ENCODE measurements around the gene ENG.
"Not testable (repeated sequence)": the region's sequence is repeated elsewhere in the genome, so short reads cannot be mapped to it uniquely, and the experiment has no call there.

Gene ENG

DNA sequence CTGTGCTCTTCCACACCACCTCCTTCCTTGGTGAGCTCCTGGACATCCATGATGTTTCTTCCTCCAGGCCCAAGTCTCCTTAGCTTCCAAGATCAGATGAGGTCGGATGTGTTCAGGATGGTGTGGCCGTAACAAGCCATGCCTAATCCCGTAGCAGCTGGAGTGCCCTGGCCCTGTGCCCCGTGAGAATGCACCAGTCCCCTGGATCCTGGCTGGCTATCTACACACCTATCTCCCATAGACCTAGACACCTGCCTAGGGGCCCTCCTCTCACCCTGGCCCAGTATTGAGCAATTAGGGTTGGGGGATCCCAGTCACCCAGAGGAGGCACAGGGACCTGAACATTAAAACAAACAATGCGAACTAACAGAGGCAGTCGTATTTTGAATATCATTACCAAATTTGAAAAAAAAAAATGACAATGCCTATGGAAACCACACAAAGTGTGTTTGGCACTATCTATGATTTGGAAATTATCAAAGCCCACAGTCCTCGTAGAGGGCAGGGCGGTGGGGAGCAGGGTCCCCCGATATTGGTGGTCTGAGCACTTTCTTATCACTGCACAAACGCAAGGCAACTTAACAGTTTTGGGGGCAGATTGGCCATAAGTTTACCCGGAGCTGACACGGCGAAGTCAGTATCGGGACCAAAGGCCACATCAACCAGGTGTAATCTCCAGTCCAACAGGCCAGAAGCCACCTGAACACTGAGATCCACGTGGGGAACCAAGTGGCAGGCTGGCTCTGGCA, 13.2 kb downstream of the ENG start:
- DNase-seq: no peak

DNA sequence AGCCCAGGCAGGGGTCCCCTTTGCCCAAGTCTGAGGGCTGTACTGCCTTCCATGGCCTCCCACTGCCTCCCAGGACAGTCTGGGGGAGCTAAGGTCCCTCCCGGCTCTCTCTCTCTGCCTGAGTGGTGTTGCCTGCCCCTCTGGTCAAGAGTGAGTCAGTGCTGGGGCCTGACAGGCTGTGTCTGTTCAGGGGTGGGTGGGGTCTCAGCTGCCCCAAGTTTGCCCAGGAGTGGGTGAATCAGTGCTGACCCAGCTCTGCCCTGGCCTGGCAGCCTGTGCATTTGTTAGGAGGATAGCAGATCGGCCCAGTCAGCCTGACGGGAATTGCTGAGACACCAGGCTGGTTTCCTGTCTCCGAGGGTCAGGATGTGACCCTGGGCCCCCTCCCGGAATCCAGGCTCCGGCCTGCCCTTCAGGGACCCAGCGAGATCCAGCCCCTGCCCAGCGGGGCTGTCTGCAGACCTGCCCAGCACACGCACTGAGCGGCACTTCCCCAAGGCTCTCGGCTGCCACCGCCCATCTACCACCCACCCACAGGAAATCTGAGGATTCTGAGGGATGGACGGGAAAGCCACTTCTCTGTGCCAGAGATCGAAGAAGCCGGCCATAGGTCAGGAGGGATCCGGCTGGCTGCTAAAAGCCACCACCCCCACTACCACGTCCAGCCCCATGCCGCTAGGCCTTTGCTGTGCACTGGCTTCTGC, 15.9 kb downstream of the ENG start:
- DNase-seq: no peak

DNA sequence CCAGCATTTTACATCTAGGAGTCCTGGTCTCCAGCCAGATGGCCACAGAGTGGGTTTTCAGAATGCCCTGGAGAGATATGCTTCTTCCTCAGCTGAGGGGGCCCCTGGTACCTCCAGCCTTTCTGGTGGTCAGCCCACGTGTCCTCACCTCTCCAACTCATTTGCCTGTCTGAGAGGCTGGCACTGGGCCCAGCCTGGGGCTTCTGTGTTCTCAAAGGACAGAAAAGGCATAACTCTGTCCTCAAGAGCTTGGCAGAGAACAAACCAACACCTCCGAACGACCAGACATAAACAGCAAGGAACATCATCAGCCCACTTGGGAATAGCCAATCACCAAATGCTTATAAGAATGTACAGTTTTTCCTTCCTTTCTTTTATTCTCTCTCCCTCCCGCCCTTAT, 17.1 kb downstream of the ENG start:
- no peak for DNase-seq

DNA sequence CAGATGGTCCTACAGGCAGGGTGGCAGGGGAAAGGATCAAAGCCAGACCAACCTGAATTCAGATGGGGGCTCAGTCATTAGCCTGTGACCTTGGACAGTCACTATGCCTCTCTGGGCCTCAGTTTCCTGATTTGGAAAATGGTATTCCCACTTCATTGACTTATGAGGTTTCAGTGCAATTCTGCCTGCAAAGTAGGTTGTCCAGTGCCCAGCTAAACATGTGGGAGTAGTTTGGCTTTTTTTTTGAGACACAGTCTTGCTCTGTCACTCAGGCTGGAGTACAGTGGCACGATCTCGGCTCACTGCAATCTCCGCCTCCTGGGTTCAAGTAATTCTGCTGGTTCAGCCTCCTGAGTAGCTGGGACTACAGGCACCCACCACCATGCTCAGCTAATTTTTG, 17.9 kb downstream of the ENG start:
- DNase-seq: not testable (repeated sequence)

DNA sequence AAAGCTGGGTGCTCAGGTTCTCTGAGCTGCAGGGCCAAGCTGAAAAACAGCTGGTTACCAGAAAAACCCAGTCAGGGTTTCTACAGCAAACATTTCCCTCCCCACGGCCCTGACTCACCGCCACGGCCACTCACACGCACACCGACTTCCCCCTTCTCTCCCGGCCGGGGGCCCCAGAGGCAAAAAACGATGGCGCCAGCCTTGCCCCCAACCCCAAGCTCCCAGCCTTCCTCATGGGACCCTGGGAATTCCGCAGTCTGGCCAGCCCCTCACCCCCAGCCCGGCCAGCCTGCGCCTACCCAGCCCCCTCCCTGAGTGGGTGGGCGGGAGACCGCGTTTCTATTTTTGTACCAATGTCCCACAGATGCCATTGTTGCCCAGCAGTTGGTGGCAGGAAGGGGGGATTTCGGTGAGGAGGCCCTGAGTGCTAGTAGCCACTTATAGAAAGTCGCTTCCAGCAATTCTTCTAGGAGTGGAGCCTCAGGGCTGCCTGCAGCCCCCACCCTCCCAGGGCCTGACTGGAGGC, 18.4 kb downstream of the ENG start:
- DNase-seq: no peak

DNA sequence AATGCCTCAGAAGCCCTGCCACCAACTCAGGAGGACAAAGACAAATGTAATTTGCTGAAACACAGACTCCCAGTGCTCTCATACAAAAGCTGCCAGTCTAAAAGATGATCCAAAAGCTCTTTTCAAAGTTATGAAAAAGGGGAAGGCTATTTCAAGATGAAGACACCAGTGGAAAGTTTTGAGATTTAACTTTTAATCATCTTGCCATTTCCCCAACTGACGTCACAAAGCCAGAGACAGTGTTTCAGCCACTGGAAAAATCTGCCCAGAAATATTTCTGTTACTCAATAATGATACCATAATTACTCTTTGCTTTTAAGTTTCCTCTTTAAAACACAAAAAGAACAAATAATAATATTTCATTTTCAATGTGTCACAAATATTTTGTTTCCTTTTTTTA, 20.9 kb downstream of the ENG start:
- DNase-seq: no peak

DNA sequence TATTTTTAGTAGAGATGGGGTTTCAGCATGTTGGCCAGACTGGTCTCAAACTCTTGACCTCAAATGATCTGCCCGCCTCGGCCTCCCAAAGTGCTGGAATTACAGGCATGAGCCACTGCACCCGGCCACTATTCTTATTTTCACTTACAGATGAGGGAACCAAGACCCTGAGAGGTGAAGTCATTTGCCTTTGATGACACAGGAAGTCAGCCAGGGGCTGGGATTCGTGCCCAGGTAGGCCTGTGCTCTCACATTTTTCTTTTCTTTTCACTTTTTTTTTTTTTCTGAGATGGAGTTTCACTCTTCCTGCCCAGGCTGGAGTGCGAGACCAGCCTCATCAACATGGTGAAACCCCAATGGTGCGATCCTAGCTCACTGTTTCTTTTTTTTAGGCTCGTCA, 22.2 kb downstream of the ENG start:
- DNase-seq: no peak

DNA sequence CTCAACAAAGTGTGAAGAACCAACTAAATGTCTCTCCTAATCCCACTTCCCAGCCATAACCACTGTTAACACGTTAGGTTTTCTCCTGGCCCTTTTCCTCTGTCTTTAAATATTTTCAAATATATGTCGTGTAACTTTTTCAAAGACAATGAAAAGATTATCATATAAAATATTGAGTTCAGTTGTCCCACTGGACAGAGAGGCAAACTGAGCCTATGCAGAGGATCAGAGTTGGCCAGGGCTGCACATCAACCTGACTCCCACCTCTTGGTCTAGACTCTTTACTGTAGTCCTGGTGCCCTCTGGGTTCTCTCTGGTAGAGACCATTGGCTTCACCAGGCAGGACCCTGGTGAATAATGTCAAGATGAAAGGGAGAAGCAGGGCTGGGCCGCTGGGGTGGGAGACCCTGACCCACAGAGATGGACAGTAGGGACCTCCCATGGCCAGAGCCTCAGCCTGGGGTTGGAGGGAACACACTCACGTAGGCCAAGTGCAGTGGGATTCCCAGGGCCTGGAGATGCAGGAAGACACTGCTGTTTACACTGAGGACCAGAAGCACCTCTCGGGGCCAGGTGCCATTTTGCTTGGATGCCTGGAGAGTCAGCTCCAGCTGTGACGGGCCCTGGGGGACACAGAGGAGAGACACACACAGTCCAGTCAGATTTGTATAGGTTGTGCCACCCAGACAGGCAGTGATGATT, 25.1 kb downstream of the ENG start:
- DNase-seq: no peak

DNA sequence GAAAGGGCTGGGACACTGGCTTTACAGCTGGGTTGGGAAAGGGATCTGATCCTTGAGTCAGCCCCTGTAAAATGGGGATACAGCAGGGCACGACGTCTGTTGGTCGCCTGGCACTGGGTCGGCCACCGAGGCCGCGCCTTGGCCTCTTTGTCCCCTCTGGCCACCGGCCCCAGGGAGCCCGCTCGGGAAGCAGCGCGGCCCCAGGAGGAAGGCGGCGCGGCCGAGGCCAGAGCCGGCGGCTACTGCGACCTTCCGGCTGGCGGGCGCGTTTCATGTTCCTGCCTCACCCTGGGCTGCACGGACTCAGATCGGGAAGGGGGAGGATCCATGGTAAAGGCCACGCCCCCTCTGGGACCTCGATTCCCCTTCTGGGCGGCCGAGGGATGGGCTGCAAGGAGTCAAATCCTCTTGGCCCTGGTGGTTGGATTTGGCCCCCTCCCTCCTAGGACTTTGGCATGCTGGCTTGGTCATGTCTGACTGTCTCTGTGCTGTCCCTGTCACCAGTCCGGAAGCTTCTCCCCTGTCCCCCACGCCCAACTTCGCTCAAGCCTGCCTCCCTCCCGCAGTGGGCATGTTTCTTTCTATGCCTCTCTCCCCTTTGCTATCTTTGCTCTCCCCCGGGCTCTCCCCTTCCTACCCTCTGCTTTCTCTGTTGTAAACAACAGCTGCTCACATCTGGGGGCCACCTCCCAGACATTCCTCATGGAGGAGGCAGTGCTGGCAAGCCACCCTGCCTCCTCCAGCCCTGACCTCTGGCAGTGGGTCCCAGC, 26.0 kb downstream of the ENG start:
- DNase-seq: no peak

DNA sequence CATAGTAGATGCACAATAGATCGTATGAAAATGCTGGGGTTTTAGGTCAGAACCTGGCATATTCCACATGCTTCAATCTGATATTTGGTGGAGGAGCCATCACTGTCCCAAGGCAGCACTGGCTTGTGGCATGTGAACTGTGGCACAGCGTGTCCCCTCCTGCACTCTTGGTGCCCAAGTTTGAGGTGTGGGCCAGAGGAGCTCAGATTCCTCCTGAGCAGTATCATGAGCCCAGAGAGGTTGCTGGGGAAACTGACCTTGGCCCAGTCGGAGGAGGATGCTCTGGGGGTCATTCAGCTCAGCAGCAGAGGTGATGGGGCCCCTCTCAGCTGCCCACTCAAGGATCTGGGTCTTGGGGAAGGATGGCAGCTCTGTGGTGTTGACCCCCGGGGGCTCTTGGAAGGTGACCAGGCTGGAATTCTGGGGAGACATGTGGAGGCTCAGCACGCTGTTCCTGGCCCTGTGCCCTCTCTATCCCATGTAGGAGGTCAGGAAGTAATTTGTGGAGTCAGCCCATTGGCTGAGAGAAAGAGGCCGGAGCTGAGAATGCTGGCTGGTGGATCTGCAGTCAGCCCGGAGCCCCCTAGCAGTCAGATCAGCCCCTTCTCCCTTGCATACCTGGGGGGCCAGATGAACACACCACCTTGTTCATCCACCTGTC, 28.1 kb downstream of the ENG start:
- no peak for DNase-seq

DNA sequence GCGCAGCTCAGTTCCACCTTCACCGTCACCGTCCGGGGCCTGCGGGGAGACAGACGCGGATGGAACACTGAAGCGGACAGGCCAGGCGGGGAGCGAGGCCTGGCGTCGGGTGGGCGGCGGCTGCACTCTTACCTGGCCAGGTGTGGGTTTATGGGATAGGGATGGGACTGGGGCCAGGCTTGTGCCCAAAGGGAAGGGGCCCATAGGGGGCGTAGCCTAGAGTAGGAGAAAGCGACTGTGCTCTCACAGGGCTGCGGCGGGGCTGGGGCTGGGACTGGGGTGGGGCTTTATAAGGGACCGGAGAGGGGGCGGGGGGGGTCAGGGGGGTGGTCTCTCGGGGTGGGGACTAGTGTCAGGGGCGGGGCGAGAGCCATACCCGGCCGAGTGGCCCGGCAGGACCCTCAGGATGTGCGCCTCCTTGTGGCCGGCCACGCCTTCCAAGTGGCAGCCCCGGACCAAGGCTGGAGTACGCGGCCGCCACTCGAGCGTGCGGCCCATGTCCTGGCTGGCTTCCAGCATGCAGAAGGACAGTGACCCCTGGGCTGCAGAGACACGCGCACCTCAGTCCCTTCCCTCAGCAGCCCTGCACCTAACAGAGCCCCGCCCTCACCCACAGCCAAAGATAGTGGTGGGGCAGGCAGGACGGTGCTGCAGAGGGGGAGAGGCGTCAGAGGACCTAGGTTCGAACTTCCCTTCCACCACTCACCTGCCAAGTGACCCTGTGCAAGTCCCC, 29.0 kb downstream of the ENG start:
- DNase-seq: no peak

DNA sequence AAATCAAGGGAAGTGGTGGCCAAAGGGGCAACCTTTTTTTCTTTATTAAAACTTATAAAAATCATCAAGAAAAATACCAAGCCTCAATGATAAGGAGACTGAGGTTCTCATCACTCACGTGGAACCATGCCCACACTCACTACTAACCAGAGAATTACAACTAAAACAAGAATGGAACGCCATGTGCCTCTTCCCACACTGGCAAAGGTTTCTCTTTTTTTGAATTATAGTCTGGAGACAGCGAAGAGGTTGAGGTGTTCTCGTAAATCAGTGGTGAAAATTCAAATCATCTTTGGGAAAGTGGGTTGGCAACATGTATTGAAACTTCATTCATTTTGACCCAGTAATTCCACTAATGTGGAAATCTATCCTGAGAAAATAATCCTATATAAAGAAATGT, 32.4 kb downstream of the ENG start:
- DNase-seq: no peak

DNA sequence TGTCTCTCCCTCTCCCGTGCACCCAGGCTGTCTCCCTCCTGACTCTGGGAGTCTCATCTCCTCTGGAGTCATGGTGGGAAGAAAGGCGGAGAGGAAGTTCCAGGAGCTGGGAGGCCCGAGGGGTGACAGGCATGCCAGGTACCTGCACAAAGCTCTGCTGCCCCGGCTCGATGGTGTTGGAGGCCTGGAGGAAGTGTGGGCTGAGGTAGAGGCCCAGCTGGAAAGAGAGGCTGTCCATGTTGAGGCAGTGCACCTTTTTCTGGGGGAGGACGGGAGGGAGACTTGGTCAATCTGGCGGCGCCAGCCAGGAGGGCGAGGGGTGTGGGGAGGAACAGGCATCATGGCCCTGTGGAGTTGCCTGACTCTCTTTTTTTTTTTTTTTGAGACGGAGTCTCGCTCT, 35.9 kb downstream of the ENG start:
- no peak for DNase-seq

DNA sequence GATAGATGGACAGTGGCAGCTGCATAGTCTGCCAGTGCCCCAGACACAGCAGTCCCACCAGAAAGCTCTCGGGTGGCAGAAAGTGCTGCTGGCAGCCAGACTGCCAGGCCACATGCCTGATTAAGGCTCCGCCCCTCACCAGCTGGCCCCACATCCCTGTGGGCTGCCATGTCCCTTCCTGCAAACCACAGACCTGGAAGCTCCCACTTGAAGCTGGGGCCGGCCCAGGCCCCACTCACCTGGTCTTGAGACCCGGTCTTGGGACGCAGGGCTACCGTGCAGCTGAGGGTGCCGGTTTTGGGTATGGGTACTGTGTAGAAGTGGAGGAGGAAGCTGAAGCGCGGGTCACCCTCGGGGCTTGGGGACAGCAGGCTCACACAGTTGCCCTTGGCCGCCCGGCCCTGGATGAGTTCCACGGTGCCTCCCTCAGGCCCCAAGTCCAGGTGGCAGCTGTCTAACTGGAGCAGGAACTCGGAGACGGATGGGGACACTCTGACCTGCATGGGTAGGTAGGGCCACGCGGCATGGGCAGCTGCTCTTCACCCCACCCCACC, 36.5 kb downstream of the ENG start:
- no peak for DNase-seq

DNA sequence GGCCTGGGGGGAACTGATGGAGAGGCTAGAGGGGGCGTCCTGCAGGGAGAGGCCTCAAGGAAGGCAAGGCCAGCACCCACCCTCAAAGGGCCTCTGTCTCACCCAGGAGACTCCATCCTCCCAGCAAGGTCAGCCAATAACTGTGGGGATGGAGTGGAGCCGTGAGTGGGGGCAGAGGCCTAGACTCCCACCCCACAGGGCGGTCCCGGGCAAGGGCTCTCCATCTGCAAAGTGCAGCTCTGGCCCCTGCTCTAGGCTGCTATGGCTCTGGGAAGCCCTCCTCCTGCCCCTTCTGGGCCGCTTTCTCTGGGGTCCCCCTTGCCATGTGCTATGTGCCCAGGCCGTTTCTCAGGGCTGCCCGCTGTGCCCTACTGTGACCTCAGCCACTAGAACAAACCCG, 37.7 kb downstream of the ENG start:
- no peak for DNase-seq

DNA sequence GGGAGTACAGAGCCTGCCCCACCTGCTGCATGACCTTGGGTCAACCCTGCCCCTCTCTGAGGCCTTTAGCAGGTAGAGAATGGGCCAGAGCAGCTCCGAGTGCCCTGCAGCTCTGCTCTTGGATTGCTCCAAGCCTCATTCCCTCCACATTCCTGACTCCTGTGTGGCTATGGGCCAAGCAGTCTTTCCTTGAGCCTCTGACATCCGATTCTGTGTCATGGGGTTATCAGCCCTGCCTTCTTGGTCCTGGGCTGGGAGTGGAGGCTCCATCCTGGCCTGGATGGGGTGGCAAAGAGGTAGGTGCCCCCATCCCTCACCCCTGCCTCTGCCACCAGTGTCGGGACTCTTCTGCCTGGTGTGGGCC, 38.1 kb downstream of the ENG start:
- DNase-seq: no peak

DNA sequence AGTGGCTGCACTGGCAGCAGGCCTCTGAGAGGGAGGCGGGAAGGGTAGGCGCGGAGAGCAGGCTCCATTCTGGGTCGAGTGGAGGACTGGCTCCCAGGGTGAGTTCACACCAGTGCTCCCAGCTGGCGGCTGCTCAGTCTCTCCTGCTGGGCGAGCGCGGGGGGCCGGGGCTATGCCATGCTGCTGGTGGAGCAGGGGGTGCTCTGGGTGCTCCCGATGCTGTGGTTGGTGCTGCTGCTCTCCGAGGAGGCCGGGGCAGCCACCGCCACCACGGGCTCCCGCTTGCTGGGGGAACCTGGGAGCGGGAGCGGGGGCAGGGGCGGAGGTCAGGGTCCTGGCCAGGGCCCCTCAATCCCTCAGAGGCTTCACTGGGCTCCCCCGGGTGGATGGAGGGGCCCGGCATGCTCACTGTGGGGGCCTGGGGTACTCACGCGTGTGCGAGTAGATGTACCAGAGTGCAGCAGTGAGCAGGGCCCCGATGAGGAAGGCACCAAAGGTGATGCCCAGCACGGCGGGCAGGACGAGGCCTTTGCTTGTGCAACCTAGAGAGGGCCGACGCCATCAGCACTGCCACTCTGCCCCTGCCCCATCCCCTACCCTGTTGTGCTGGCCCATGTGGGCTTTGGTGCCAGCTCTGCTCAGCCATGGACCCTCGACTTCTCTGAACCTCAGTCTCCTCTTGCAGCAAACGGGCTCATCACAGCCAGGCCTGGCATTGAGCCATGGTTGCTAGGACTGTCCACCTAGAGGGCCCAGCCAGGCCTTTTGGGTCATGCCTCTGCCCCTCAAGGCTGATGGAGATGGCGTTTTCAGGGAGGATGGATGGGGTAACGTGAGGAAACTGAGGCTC, 38.7 kb downstream of the ENG start:
- DNase-seq: no peak

DNA sequence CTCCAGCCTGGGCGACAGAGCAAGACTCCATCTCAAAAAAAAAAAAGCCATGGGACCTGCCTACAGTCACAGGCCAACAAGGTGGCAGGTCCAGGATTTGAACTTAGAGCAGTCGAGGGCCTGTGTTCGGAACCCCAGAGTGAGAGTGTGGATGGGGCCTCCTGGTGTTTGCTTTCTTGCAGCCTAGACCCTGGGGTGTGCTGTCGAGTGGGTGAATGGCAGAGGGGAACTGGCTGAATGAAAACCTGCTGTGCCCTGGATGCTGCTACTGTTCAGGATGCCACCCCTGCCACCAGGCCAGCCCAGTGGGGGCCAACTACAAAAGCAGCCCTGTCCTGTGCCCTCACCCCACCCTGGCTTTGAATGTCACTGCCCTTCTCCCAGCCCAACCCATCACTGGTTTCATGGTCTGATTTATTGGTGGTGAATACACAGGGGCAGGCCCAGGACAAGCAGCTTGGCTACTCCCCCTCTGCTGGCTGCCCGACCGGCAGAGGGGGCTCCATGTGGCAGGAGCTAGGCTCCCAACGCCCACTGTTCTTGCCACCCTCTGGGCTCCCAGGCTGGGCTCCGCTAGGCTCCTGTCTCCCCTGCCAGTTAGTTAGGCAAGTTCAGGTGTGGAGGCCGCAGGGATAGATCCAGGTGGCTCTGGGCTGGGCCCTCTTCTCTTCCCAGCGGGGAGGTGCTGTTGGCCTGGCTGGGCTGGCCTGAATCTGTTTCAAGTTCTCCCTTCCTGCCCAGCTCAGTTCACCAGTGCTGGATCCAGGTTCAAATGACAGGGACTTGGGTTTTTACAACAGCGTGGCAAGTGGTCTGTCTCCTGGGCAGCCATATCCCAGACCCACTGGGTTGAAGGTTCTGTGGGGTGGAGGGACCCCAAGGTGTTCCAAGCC, 39.6 kb downstream of the ENG start:
- DNase-seq: no peak

DNA sequence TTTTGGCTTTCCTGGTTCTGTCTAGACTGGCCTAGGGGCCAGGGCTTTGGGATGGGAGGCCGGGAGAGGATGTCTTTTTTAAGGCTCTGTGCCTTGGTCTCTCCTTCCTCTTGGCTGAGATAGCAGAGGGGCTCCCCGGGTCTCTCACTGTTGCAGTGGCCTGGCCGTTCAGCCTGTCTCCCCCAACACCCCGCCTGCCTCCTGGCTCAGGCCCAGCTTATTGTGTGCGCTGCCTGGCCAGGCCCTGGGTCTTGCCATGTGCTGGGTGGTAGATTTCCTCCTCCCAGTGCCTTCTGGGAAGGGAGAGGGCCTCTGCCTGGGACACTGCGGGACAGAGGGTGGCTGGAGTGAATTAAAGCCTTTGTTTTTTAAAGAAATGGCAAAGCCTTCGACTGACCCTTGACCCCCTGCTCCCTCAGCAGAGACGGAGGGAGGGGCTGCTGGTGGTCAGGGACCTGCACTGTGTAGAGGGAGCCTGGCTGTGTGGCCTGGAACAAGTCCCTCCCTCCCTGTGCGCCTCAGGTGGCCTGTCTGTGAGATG, 40.7 kb downstream of the ENG start:
- no peak for DNase-seq

Data from activated gamma-delta T cell treated with Interleukin-2 at 50 U/mL for 16 hours (primary cell).